GM19035 (cell line): Measurements from ENCODE around the gene ILDR2.

Experiments
- ATAC-seq: cut with Tn5 transposase; IDR thresholded peaks from one replicate; pipeline ENCODE4 v1.9.1; 2021; ENCODE audit not compliant: unreplicated experiment

Gene ILDR2, protein sequence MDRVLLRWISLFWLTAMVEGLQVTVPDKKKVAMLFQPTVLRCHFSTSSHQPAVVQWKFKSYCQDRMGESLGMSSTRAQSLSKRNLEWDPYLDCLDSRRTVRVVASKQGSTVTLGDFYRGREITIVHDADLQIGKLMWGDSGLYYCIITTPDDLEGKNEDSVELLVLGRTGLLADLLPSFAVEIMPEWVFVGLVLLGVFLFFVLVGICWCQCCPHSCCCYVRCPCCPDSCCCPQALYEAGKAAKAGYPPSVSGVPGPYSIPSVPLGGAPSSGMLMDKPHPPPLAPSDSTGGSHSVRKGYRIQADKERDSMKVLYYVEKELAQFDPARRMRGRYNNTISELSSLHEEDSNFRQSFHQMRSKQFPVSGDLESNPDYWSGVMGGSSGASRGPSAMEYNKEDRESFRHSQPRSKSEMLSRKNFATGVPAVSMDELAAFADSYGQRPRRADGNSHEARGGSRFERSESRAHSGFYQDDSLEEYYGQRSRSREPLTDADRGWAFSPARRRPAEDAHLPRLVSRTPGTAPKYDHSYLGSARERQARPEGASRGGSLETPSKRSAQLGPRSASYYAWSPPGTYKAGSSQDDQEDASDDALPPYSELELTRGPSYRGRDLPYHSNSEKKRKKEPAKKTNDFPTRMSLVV

GRCh38 chr1:166975361-166976129 is at the start of gene ILDR2:
Gene ILDR2, minus strand, starts transcription at chr1:166975540. Its CDS starts 272 bp downstream, at chr1:166975268.
- peak; percentile 76 for ATAC-seq

DNA sequence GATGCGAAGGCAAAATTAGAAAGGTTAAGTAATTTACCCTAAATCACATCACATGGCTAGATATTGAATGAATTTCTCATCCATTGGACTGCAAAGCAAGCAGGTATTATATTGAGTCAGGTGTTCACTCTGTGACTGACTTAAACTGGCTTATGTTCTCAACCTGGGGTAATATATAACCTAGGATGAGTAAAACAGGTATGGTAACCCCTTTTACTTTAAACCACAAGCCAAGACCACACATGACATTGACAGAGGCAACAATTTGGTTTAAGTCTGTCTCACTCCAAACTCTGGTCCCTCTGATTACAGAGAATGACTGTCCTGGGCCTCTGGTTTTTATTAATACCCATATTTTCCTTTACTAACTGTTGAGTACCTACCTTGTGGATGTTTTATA is 47.0 kb upstream of the ILDR2 start:
- ATAC-seq, result no peak

GRCh38 chr1:167016100-167016750 is 40.9 kb upstream of the ILDR2 start:
- ATAC-seq, result no peak

GRCh38 chr1:167013108-167013929 is 38.0 kb upstream of the ILDR2 start:
- ATAC-seq, result no peak

- no peak for ATAC-seq
Observed at GRCh38 chr1:167012570-167012969, 37.2 kb upstream of the ILDR2 start.

DNA sequence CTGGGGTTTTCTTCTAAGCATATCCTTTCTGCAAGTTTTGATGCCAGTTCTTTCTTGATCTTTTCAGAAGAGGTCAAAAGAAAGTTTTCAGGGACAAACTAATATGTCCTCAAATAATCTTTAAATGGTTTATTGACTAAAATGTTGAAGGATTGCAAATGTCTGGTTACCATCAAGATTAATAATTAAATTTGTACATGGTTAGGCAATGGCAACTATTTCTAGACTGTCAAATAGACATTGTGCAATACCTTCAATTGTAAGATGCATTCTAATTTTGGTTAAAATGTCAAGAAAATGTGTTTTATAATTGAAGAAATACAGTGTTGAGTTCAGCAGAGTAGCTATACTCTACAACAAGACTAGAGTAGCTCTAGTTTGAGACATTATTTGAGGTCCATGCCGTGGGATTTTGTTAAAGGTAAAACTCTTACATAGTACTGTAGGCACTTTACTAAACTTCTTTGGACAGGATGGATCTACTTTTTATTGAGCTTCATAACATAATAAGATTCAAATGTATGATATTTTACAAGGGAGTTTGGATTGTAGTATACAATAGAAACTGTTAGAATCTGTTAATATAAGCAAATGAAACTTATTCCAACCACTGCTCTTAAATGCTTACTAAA is 36.3 kb upstream of the ILDR2 start:
- ATAC-seq, result no peak

- ATAC-seq, result no peak
Observed at GRCh38 chr1:167003711-167004110, 28.4 kb upstream of the ILDR2 start.

DNA sequence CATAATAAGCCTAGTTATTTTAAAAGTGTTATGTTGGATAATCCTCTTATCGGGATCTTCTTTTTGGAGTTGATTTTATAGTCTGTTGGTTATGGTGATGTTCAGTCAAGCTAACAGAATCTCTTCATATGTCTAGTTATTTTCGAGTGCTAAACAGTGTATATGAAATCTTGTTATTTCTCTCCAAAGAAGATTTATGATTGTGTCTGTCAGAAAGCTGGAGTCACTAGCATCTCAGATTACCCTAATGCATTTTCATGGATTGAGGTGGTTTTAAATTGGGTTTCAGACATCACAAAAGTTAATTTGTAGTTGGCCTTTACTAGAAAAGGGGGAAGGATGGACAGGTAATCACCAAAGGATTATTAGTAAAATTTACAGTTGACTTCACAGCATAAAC is 27.0 kb upstream of the ILDR2 start:
- ATAC-seq, result no peak

DNA sequence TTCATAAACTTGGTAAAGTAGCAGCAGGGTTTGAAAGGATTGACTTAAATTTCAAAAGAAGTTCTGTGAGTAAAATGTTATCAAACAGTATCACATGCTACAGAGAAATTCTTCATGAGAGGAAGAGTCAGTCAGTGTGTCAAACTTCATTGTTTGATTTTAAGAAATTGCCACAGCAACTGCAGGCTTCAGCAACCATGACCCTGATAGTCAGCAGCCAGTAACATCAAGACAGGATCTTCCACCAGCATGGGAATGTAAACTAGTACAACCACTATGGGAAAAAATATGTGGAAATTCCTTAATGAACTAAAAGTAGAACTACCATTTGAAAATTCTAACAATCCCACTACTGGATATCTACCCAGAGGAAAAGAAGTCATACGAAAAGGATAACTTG is 25.2 kb upstream of the ILDR2 start:
- no peak for ATAC-seq

GRCh38 chr1:166999500-167000055 is 24.2 kb upstream of the ILDR2 start:
- ATAC-seq, result no peak

- no peak for ATAC-seq
Observed at GRCh38 chr1:166999075-166999474, 23.7 kb upstream of the ILDR2 start.

- no peak for ATAC-seq
Observed at GRCh38 chr1:166988974-166989515, 13.7 kb upstream of the ILDR2 start, which contains the start of gene MAEL. Gene MAEL, plus strand, starts transcription at chr1:166989280. Its CDS starts 73 bp downstream, at chr1:166989353.

GRCh38 chr1:166981589-166981988 is 6.2 kb upstream of the ILDR2 start:
- ATAC-seq, result no peak

GRCh38 chr1:166980818-166981217 is 5.5 kb upstream of the ILDR2 start:
- no peak for ATAC-seq

DNA sequence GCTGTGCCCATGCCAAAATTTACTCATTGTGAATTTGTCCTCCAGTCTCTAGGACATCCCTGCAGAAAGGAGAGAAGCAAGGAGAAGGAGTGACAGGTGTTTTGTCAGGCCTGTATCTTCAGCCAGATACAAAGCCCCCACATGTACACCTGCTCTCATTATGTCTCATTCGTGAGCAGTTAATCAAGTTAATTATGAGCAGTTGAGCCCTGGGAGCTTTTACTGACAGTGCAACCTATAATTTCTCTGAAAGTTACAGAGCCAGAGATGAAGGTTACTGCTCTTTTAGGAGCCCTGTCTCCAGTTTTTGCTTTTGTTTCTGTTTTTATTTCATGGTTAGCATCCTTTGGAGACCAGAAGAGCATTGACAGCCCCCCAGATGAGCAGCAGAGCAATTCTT is 5.0 kb upstream of the ILDR2 start:
- no peak for ATAC-seq

- ATAC-seq, result no peak
Observed at GRCh38 chr1:166978821-166979220, 3.5 kb upstream of the ILDR2 start.

DNA sequence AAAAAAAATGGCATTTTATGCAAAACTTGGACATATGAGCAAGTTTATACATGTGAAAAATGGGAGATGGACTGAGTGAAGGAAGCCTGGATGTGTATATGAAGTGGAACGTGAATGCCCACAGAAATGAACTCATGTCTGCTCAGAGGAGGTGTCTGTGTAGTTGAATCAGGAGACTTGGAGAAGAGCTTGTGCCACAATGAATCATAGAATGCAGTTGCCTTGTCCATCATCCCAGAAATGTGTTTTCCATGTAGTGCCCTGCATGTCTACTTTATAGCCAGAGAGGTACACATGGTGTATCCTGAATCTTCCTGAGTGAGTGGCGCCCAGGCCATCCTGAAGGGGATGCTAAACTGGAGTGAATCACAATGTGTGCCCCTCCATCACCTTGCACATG is 2.6 kb upstream of the ILDR2 start:
- no peak for ATAC-seq

- peak; percentile 3 for ATAC-seq
Observed at GRCh38 chr1:166974647-166975345, 544 bp downstream of the ILDR2 start.

DNA sequence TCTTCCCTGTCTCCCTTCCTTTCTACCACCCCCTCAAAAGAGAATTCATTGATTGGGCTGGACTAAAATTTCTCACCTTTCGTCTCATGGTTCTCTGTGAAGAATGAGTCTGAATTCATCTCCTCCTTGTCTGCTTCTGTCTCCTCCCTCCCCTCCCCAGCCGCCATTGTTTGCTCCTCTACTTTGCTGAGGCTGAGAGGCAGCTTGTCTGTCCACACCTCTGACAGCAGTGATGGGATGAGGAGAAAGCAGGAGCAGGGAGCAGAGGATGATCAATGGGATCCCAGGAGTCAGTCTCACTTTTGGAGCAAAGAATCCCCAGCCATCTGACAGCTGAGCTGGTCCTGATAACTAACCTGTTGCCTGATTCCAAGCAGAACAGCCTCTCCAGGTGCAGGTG is 2.5 kb downstream of the ILDR2 start:
- ATAC-seq, result no peak
